ENCODE data around the gene BEND7.

Gene BEND7

GRCh38 chr10:13481690-13482089 is 47.1 kb downstream of the BEND7 start:
- no peak for TF ChIP-seq CTCF (conservative IDR thresholded peaks at IDR 0.05)
- no peak overlapping the region for H3K27ac ChIP-seq

GRCh38 chr10:13475124-13475523 is 53.7 kb downstream of the BEND7 start:
- no peak overlapping the region for H3K27ac ChIP-seq
- no peak for TF ChIP-seq CTCF (conservative IDR thresholded peaks at IDR 0.05)

- no peak overlapping the region for H3K27ac ChIP-seq
- no peak for TF ChIP-seq CTCF (conservative IDR thresholded peaks at IDR 0.05)
These were observed 54.8 kb downstream of the BEND7 start for GRCh38 chr10:13473986-13474385.

GRCh38 chr10:13472359-13472758 is 56.5 kb downstream of the BEND7 start:
- no peak overlapping the region for H3K27ac ChIP-seq
- TF ChIP-seq CTCF (conservative IDR thresholded peaks at IDR 0.05), result no peak

- H3K27ac ChIP-seq, result no peak overlapping the region
- TF ChIP-seq CTCF (conservative IDR thresholded peaks at IDR 0.05), result no peak; the same call in 1 of the 2 replicates
These were observed 58.5 kb downstream of the BEND7 start for GRCh38 chr10:13470270-13470669.

- no peak overlapping the region for H3K27ac ChIP-seq
- no peak for TF ChIP-seq CTCF (conservative IDR thresholded peaks at IDR 0.05)
These were observed 66.3 kb downstream of the BEND7 start for GRCh38 chr10:13462551-13462950.

GRCh38 chr10:13458687-13459012 is 70.2 kb downstream of the BEND7 start:
- TF ChIP-seq CTCF (conservative IDR thresholded peaks at IDR 0.05), result no peak
- H3K27ac ChIP-seq, result no peak overlapping the region
